NCI-H2081 (cell line): ENCODE data around the gene GPR176.
"Not testable (repeated sequence)": the region's sequence is repeated elsewhere in the genome, so short reads cannot be mapped to it uniquely, and the experiment has no call there.

Experiments used
- DNase-seq, 2 experiments: peaks; one replicate each; lab custom pipeline; 2025; lab: John Stamatoyannopoulos, UW

The GPR176 gene

GRCh38 chr15:39936187-39936586, 16.1 kb upstream of the GPR176 start:
- DNase-seq: no peak

DNA sequence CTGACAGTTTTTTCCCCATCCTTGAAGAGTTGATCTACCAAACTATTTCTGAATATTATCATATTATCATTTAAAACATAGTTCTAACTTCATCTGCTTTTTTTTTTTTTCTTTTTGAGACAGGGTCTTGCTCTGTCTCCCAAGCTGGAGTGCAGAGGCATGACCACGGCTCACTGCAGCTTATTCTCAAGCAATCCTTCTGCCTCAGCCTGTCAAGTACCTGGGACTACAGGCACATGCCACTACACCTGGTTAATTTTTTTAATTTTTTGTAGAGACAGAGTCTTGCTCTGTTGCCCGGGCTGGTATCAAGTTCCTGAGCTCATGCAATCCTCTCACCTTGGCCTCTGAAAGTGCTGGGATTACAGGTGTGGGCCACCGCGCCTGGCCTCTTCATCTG, 15.2 kb upstream of the GPR176 start:
- no peak for DNase-seq

DNA sequence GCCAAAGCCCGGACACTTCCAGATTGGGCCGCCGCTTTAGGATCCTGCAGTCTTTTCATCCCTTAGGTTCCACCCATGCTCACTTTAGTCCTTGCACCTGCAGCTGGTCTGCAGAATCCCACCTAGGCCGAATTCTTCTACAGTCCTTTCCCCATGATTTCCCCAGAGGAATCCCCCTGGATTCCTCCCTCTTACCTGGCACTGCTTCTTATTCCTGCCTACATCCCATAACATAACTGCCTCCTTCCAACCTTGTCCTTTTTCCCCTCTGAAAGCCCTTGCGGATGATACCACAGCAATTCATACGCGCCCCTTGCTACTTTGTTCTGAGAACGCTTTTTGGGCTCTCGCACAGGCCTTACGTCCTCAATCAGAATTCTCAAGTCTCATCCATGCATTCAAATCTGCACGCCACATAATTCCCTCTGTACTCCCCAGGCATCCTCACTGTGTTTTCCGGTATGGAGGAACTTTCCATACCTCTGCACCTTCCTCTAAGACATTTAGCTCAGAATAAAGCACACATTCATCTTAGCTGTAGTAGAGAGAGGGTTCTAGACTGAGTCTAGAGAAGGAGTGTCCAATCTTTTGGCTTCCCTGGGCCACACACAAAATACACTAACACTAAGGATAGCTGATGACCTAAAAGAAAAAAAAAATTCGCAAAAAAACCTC, 14.5 kb upstream of the GPR176 start:
- no peak for DNase-seq

- no peak for DNase-seq
Measured at GRCh38 chr15:39931615-39932014, 11.5 kb upstream of the GPR176 start.

- DNase-seq: no peak
Measured at GRCh38 chr15:39926526-39926925, 6.5 kb upstream of the GPR176 start.

DNA sequence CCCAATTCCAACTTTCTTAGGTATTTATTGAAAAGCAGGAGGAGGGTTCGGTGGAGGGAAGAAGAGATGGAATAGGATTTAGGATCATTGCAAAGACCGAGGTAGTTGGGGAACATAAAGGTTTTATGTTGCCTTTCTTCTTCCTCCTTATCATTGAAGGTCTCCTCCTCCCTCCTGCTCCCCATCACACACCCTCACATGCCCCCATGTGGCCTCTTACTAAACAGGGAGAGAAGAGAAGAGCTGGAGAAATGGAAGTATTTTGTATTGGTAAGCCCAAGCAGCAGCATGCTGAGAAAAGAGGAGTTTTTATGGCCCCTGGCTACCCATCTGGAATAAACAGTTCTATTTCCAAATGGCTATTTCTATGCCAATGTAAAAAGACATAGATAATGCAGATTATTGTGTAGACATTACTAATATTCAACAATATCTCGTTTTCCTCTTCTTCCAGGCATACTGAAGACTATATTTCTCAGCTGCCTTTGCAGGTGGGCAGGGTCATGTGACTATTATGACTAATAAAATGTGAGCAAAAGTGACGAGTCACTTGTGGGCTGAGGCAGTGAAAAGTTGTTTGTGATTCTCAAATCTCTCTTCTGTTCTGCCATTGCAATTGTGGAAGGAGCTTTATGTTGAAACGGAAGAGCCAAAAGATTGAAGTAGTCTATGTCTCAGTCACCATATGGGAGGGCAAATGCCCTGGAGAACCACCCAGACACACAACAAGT, 5.2 kb upstream of the GPR176 start:
- no peak for DNase-seq

GRCh38 chr15:39924437-39924836, 4.4 kb upstream of the GPR176 start:
- no peak for DNase-seq

GRCh38 chr15:39922462-39923092, 2.5 kb upstream of the GPR176 start:
- no peak for DNase-seq

- no peak for DNase-seq
Measured at GRCh38 chr15:39921274-39921638, 1.2 kb upstream of the GPR176 start.

GRCh38 chr15:39920510-39921273, 626 bp upstream of the GPR176 start:
- peak; percentile 73 to 84 for DNase-seq

DNA sequence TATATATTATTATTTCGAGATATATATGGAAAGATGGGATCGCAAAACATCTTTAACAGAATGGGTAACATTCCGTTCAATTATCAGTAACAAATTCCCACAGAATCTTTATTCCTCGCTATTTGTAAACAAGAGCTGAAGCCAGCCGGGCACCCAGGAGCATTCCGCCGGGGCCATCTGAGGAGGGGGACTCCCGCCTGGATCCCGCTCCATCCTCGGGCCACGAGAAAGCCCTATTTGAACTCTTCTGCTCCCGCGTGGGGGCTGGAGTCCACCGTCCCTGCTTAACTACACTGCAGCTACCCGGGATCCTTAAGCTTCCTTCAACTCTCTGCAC, 687 bp downstream of the GPR176 start:
- DNase-seq: no peak

DNA sequence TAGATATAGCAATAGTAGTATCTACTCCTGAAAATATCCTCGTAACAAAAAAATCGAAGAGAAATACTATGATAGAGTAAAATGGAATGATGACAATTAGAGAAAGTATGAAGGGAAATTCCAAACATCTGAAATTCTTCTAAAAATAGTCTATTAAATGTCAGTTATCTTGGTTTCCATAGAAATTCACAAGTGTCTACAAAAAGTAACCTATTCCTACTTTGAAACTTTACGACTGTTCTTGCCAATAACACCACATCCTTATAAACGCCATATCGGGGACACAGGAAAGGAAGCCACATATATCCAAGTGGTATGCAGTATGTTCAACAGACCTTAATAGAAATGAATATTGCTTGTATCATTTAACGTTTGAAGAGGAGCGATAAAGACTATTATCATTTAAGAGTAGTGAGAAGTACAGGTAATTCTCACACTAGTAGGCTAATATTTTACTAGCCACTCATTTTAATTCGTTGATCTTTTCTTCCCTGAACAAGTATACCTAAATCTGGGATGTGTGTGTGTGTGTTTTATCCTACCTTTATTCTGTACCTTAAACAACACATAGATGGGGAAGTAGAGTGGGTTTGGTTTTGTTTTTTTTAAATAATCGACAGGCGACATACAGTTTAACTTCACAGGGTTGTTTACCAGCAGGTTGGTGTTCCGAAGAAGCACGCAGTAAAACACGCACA, 1.2 kb downstream of the GPR176 start:
- DNase-seq: no peak

DNA sequence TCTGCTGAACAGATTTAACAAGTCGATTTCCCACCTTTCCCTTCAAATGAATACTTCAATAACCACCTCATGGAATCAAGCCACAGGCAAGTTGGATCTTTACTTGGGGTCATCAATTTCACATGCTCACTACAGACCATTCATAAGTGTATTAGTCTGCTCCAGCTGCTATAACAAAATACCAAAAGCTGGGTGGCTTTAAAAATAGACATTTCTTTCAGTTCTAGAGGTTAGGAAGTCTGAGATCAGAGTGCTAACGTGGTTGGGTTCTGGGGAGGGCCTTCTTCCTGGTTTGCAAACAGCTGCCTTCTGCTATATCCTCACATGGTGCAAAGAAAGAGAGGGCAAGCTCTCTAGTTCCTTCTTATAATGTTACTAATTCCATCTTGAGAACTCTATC, 5.1 kb downstream of the GPR176 start:
- DNase-seq: no peak

- no peak for DNase-seq
Measured at GRCh38 chr15:39909007-39909406, 11.1 kb downstream of the GPR176 start.

DNA sequence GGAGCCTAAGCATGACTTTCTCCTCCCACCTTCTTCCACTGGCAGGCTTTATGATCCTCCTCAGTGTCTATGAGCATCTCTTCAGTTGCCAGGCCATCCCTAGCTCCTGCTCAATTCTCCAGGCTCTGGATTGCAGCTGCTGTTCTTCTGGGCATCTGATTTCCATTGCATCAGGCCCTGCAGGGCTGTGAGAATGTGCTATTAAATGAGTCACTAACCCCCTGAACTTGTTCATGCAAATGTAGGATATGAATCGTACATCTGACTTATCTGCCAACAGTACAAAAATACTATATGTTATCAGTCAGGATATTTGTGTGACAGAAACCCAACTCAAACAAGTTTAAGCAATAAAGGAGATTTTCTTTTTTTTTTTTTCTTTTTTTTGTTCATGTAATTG, 11.9 kb downstream of the GPR176 start:
- no peak for DNase-seq

DNA sequence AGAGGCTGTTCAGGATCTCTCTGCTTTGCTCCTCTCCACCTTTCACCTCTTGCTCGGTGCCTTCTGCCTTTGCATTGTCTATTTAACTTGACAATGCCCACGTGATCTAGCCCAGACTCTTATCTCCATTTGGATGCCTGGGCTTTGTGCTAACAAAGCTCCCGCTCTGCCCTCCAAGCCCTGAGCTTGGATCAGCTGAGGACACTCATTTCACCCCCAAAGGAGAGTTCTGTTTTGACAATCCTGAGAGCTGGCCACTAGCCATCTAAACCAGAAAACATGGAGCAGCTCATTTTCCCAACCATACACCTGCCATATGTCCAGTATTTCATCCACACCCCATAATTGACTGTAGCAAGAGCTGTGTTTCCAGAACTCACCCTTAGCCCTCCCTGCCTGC, 12.8 kb downstream of the GPR176 start:
- DNase-seq: no peak

DNA sequence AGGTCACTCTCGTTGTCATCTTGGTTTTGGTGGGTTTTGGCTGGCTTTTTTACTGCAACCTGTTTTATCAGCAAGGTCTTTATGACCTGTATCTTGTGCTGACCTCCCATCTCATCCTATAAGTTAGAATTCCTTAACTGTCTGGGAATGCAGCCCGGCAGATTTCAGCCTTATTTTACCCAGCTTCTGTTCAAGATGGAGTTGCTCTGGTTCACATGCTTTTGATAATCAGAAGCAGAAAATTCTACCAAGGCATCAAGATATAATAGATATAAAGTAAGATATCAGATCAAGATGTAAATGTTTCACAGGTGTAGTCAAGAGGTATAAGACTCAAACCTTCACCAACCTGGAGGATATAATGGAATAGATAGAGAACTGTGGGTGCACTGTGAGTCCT, 16.0 kb downstream of the GPR176 start:
- DNase-seq: no peak

- DNase-seq: no peak
Measured at GRCh38 chr15:39898317-39898716, 21.7 kb downstream of the GPR176 start.

DNA sequence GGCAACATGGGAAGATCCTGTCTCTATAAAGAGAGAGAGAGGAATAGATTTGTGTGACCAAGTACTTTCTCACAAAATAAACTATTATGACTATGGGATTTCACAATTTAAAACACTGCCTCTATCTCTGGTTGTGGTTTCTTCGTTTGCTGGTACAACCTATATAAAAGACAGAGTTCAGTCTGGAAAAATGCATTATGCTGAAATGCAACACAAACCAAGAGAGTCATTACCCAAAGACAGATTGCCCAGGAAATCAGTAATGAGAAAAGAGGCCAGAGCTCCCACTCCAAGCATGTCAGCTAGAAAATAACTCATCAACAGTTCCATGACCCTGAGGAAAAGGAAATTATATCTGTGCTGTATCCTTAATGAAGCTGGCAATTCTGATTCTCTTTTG, 23.2 kb downstream of the GPR176 start:
- DNase-seq: no peak

- no peak for DNase-seq
Measured at GRCh38 chr15:39896101-39896500, 24.0 kb downstream of the GPR176 start.

DNA sequence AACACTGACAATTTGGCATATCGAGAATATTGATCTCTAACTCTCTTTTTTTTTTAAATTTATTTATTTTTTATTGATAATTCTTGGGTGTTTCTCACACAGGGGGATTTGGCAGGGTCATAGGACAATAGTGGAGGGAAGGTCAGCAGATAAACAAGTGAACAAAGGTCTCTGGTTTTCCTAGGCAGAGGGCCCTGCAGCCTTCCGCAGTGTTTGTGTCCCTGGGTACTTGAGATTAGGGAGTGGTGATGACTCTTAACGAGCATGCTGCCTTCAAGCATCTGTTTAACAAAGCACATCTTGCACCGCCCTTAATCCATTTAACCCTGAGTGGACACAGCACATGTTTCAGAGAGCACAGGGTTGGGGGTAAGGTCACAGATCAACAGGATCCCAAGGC, 27.0 kb downstream of the GPR176 start:
- not testable (repeated sequence) for DNase-seq

GRCh38 chr15:39892418-39892817, 27.6 kb downstream of the GPR176 start:
- no peak for DNase-seq
